Breast epithelium (tissue), 4 donors: ENCODE results near the gene IL25. TPM values are rescaled to one million over a fixed set of nuclear protein-coding genes. Genes with fewer than 3 reads are reported as not detected.

Experiments
- DNase-seq, 2 donors: peaks; one replicate each; pipeline ENCODE4 v3.0.0-alpha.2; 2019; ENCODE audit warnings: low spot score in 2 of 2
- H3K27ac ChIP-seq, 2 donors: fragments of 200-600 bp; sonication (generic) in 1 of 2; one replicate each; pipeline ENCODE4 v1.5.1; 2016 to 2019; ENCODE audit warnings: mild to moderate bottlenecking in 1 of 2
- H3K27me3 ChIP-seq, 2 donors: fragments of 200-600 bp; sonication (generic) in 1 of 2; one replicate each; pipeline versions ENCODE4 v1.5.1 to v1.6.0; 2017 to 2019; ENCODE audit warnings: control low read depth in 1 of 2, mild to moderate bottlenecking in 1 of 2
- H3K36me3 ChIP-seq: fragments of 200-600 bp; one replicate; pipeline ENCODE4 v1.5.1; 2019
- H3K4me1 ChIP-seq, 2 donors: fragments of 200-600 bp; sonication (generic); one replicate each; pipeline ENCODE4 v1.5.1; 2016 to 2019; ENCODE audit warnings: control low read depth in 1 of 2
- H3K4me3 ChIP-seq, 3 donors: fragments of 200-600 bp; sonication (generic); 1 replicate in 2 of 3; 2 replicates in 1 of 3; pipeline ENCODE4 v1.5.1; 2016 to 2019; ENCODE audit warnings: mild to moderate bottlenecking in 3 of 3, moderate library complexity in 2 of 3
- H3K9me3 ChIP-seq, 2 donors: fragments of 200-600 bp; sonication (generic) in 1 of 2; one replicate each; pipeline ENCODE4 v1.5.1; 2016 to 2019; ENCODE audit warnings: control low read depth in 1 of 2
- CTCF ChIP-seq, 3 donors: fragments of 450-650 bp; IDR thresholded peaks; one replicate each; pipeline ENCODE4 v1.5.1; 2016 to 2017; ENCODE audit warnings: antibody characterized with exemption in 3 of 3, mild to moderate bottlenecking in 3 of 3, moderate library complexity in 3 of 3
- POLR2A ChIP-seq: fragments of 450-650 bp; IDR thresholded peaks from one replicate; pipeline ENCODE4 v1.6.1; 2016; ENCODE audit warnings: antibody characterized with exemption, mild to moderate bottlenecking, moderate library complexity
- POLR2AphosphoS5 ChIP-seq, 3 donors: sonication (generic); formaldehyde crosslinking; IDR thresholded peaks; one replicate each; pipeline ENCODE4 v1.6.1; 2017; ENCODE audit warnings: antibody characterized with exemption in 3 of 3
- intact Hi-C: fragments of 100-400 bp; cut with DNase I; formaldehyde crosslinking; loops from one replicate; pipeline ENCODE4 v1.15.1; 2023; ENCODE audit warnings: low total_unique reads
- total RNA-seq, 3 donors: library from RNA; depleted of rRNA; stranded (reverse); fragments of >200 nt; gene quantifications; one replicate each; pipeline ENCODE4 v1.1.0, GENCODE V29; 2016

The IL25 gene
- total RNA-seq, 3 donors from 2014 or later: not detected

DNA sequence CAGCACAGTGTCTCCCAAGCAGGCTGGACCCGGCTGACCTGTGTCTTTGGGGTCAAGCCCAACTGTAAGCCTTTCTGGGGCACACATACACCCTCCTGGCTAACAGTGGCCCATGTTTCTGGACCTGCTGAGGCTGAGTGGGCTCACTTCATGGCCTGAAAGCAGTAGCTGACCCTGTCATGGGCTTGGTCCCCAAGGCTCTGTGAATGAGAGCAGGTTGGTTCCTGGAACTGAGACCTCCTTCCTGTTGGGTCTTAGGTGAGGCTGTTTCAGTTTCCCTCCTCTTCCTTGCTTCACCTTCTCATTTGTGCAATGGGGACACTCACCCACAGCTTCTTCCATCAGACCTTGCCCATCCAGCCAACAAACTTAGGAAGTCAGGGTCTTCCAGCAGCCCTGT is 744 bp upstream of the IL25 start:
- TF ChIP-seq POLR2AphosphoS5 (IDR thresholded peaks at IDR 0.05) (no peak), POLR2A (no peak), CTCF (IDR thresholded peaks at IDR 0.05) (no peak)
- intact Hi-C loops: no loop called here
- H3K27me3 ChIP-seq: no peaks in the 10 kb centered on the region

GRCh38 chr14:23373041-23373440 is 432 bp downstream of the IL25 start:
- no peak for DNase-seq
- Histone ChIP-seq H3K9me3 (no peaks in the 10 kb centered on the region), H3K4me1 (peaks cover 0 to 5% of the 10 kb centered on the region in 2 donors), H3K36me3 (no peaks in the 10 kb centered on the region), H3K4me3 (no peak overlapping the region), H3K27me3 (no peaks in the 10 kb centered on the region), H3K27ac (no peak overlapping the region)
- no peak for TF ChIP-seq POLR2AphosphoS5 (IDR thresholded peaks at IDR 0.05)
- no peak for TF ChIP-seq CTCF (IDR thresholded peaks at IDR 0.05)
- TF ChIP-seq POLR2A: no peak
- intact Hi-C loops: no loop called here

More for the DNA sequence above, 744 bp upstream of the IL25 start:
- Histone ChIP-seq H3K36me3 (no peaks in the 10 kb centered on the region), H3K9me3 (no peaks in the 10 kb centered on the region), H3K27ac (no peak overlapping the region), H3K4me1 (peaks cover 0 to 5% of the 10 kb centered on the region in 2 donors), H3K4me3 (no peak overlapping the region)
- DNase-seq: no peak

DNA sequence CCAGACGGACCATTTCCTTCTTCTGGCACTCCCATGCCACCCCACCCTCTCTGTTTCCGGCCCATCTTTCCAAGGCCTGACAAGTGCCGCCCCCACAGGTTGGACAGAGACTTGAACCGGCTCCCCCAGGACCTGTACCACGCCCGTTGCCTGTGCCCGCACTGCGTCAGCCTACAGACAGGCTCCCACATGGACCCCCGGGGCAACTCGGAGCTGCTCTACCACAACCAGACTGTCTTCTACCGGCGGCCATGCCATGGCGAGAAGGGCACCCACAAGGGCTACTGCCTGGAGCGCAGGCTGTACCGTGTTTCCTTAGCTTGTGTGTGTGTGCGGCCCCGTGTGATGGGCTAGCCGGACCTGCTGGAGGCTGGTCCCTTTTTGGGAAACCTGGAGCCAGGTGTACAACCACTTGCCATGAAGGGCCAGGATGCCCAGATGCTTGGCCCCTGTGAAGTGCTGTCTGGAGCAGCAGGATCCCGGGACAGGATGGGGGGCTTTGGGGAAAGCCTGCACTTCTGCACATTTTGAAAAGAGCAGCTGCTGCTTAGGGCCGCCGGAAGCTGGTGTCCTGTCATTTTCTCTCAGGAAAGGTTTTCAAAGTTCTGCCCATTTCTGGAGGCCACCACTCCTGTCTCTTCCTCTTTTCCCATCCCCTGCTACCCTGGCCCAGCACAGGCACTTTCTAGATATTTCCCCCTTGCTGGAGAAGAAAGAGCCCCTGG is 3.1 kb downstream of the IL25 start:
- Histone ChIP-seq H3K9me3 (no peaks in the 10 kb centered on the region), H3K4me1 (peaks cover 0 to 5% of the 10 kb centered on the region in 2 donors), H3K36me3 (no peaks in the 10 kb centered on the region), H3K27me3 (no peaks in the 10 kb centered on the region), H3K4me3 (no peak overlapping the region), H3K27ac (peak overlapping the region in 1 of 2 donors; percentile 5)
- no peak for TF ChIP-seq CTCF (IDR thresholded peaks at IDR 0.05)
- no peak for TF ChIP-seq POLR2A
- TF ChIP-seq POLR2AphosphoS5 (IDR thresholded peaks at IDR 0.05): no peak
- intact Hi-C loops: loop anchor here (5.0 kb wide), 1 partner anchor 48 kb away; no protein-coding TSS in a partner anchor
- no peak for DNase-seq

DNA sequence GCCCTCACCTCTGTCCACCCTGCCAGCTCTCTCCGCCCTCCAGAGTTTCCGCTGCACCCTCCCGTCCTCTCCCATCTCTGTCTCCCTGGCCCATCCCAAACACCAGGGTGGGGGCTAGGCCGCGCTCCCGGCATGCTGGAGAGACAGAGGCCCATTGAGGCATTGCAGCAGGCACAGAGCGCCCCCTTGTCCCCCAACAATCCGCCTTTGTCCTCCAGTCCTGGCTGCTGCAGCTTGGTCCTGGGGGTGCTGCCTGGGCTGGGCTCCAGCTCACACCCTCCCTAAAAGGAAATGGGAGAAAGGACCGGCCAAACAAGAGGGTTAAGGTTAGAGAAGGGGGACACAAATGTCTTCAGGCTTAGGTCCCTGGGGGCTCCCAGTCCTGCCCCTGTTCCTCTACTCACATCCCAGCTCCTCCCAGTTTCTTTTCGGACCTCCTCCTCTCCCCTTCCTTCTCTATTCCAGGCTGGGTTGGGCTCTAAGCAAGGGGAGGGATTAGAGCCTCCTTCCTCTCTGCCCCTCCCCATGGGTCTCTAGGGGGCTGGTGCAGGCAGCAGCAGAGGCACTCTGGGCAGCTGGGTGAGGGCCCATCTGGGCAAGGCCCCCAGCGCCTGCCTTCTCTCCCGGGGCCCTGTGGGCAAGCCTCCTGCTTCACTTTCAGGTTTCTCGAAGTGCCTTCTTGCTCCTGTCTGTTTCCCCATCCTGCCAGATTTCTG is 4.0 kb downstream of the IL25 start, which contains the start of gene CMTM5:
TSS of gene CMTM5 (plus strand) at position 565 of the 716 bp plus-strand sequence. CDS start 206 bp downstream, outside the sequence.
- TF ChIP-seq POLR2AphosphoS5 (IDR thresholded peaks at IDR 0.05): no peak
- TF ChIP-seq CTCF (IDR thresholded peaks at IDR 0.05): no peak
- TF ChIP-seq POLR2A: no peak
- no peaks in the 10 kb centered on the region for H3K36me3 ChIP-seq
- no peak for DNase-seq
- peak within 1 kb of the TSS; percentile 5 to 43 for H3K27ac ChIP-seq
- intact Hi-C loops: loop anchor here (5.0 kb wide), 1 partner anchor 49 kb away; no protein-coding TSS in a partner anchor
- no peaks in the 10 kb centered on the region for H3K9me3 ChIP-seq
- H3K27me3 ChIP-seq: no peaks in the 10 kb centered on the region
- peak within 1 kb of the TSS in 2 of 3 donors; percentile 36 to 41 for H3K4me3 ChIP-seq
- peaks cover 0 to 5% of the 10 kb centered on the region in 2 donors for H3K4me1 ChIP-seq

DNA sequence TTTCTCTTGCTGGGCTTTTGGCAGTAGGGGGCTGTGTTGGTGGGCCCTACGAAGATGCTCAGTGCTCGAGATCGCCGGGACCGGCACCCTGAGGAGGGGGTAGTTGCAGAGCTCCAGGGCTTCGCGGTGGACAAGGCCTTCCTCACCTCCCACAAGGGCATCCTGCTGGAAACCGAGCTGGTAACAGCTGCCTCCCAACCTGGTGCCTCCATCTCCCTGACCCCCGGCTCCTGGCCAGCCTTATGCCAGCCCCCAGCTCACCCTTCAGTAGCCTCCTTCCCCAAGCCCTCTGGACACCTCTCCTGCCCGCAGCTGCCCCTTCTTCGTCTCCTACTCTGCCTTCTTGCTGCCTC is 4.6 kb downstream of the IL25 start:
- intact Hi-C loops: loop anchor here (5.0 kb wide), 1 partner anchor 50 kb away; no protein-coding TSS in a partner anchor
- H3K4me3 ChIP-seq: peak overlapping the region in 1 of 3 donors; percentile 36
- peak overlapping the region in 1 of 2 donors; percentile 43 for H3K27ac ChIP-seq

More for the DNA sequence above, 4.6 kb downstream of the IL25 start:
- TF ChIP-seq POLR2A (no peak), CTCF (IDR thresholded peaks at IDR 0.05) (no peak), POLR2AphosphoS5 (IDR thresholded peaks at IDR 0.05) (no peak)
- Histone ChIP-seq H3K4me1 (peaks cover 0 to 5% of the 10 kb centered on the region in 2 donors), H3K36me3 (no peaks in the 10 kb centered on the region), H3K27me3 (no peaks in the 10 kb centered on the region), H3K9me3 (no peaks in the 10 kb centered on the region)
- no peak for DNase-seq
